K562 (cell line): ENCODE measurements around the gene GJC2. TPM values are rescaled to one million over a fixed set of nuclear protein-coding genes. Genes with fewer than 3 reads are reported as not detected.
A peak's percentile ranks its signal among the peaks of the same experiment; 100 is the strongest.

Source experiments
- HMG20A ChIP-seq: fragments of 450-650 bp; formaldehyde crosslinking; conservative IDR thresholded peaks from 2 replicates; pipeline ENCODE4 v1.4.0; 2020; ENCODE audit warnings: mild to moderate bottlenecking, mixed read lengths
- KAT7 ChIP-seq: sonication (generic); formaldehyde crosslinking; IDR thresholded peaks from 2 replicates; pipeline ENCODE4 v1.8.0; 2022; ENCODE audit warnings: missing genetic modification reagents, mild to moderate bottlenecking, borderline replicate concordance
- NEUROD1 ChIP-seq: fragments of 150-350 bp; IDR thresholded peaks from 2 replicates; pipeline ENCODE4 v1.6.1; 2014; ENCODE audit warnings: borderline replicate concordance, low read length, low read depth; ENCODE audit not compliant: partially characterized antibody
- RBM14 ChIP-seq: fragments of 200-400 bp; formaldehyde crosslinking; IDR thresholded peaks from 2 replicates; pipeline ENCODE4 v1.6.1; 2018; ENCODE audit warnings: low read depth, mild to moderate bottlenecking, low read length, moderate library complexity, borderline replicate concordance; ENCODE audit not compliant: insufficient read depth
- SRSF7 ChIP-seq: fragments of 200-400 bp; formaldehyde crosslinking; optimal IDR thresholded peaks from 2 replicates; pipeline ENCODE3; 2017; ENCODE audit warnings: mild to moderate bottlenecking, low read depth, low read length
- TARDBP ChIP-seq: fragments of 450-650 bp; IDR thresholded peaks from 2 replicates; pipeline ENCODE4 v1.6.1; 2016
- ZFP36 ChIP-seq: fragments of 150-350 bp; IDR thresholded peaks from 2 replicates; pipeline ENCODE4 v1.6.1; 2018; ENCODE audit warnings: low read length, low read depth; ENCODE audit not compliant: partially characterized antibody
- ZFPM2 ChIP-seq: fragments of 250-450 bp; sonication (Bioruptor Pico); IDR thresholded peaks from 2 replicates; pipeline ENCODE4 v1.5.1; 2022; ENCODE audit warnings: mild to moderate bottlenecking
- polyA plus RNA-seq, 8 experiments: library from polyadenylated mRNA; depleted of rRNA in 4 of 8; stranded (reverse) in 5 of 8; unstranded in 3 of 8; fragments of >200 nt; fragmentation: Nextera tagmentation in 2 of 8; fragmentation: Illumina TruSeq in 1 of 8; extraction: Ambion mirVana in 2 of 8; extraction: Trizol in 1 of 8; gene quantifications; 2 replicates each; pipeline versions ENCODE4 v1.2.1 to v1.2.3, GENCODE V29; 2011 to 2014; ENCODE audit warnings: inconsistent platforms in 1 of 8, missing spikeins in 1 of 8
- total RNA-seq, 7 experiments: library from RNA; depleted of rRNA in 6 of 7; stranded (reverse); fragments of >200 nt in 6 of 7; fragmentation: Illumina TruSeq in 2 of 7; extraction: Trizol in 2 of 7; gene quantifications; 2 replicates each; pipeline versions ENCODE4 v1.2.1 to v1.2.3, GENCODE V29; 2011 to 2021; ENCODE audit warnings: low replicate concordance in 1 of 7
- TF ChIP-seq, protein P1 (sequence below), 2 experiments: fragments of 450-650 bp; IDR thresholded peaks; 2 replicates each; pipeline ENCODE4 v1.6.1; 2016; ENCODE audit warnings: mild to moderate bottlenecking in 2 of 2, borderline replicate concordance in 1 of 2, low read depth in 1 of 2, moderate library complexity in 1 of 2
- TF ChIP-seq, protein P2 (sequence below): fragments of 450-650 bp; IDR thresholded peaks from 2 replicates; pipeline ENCODE4 v1.7.1; 2018; ENCODE audit warnings: mild to moderate bottlenecking, low read depth; ENCODE audit not compliant: partially characterized antibody
- TF ChIP-seq, protein P3 (sequence below): sonication (generic); formaldehyde crosslinking; IDR thresholded peaks from 2 replicates; pipeline ENCODE4 v1.8.0; 2022; ENCODE audit warnings: mild to moderate bottlenecking, missing genetic modification reagents

The GJC2 gene
- total and polyA plus RNA-seq, 9 of the 15 experiments (the other 6 are each of a cell fraction or from before 2014, with no cell fraction given): 0.03 to 0.62 (median 0.11) TPM; not detected in 2

GRCh38 chr1:228139406-228139930, 10.3 kb upstream of the GJC2 start (continued):
- TF ChIP-seq, protein P1, sequence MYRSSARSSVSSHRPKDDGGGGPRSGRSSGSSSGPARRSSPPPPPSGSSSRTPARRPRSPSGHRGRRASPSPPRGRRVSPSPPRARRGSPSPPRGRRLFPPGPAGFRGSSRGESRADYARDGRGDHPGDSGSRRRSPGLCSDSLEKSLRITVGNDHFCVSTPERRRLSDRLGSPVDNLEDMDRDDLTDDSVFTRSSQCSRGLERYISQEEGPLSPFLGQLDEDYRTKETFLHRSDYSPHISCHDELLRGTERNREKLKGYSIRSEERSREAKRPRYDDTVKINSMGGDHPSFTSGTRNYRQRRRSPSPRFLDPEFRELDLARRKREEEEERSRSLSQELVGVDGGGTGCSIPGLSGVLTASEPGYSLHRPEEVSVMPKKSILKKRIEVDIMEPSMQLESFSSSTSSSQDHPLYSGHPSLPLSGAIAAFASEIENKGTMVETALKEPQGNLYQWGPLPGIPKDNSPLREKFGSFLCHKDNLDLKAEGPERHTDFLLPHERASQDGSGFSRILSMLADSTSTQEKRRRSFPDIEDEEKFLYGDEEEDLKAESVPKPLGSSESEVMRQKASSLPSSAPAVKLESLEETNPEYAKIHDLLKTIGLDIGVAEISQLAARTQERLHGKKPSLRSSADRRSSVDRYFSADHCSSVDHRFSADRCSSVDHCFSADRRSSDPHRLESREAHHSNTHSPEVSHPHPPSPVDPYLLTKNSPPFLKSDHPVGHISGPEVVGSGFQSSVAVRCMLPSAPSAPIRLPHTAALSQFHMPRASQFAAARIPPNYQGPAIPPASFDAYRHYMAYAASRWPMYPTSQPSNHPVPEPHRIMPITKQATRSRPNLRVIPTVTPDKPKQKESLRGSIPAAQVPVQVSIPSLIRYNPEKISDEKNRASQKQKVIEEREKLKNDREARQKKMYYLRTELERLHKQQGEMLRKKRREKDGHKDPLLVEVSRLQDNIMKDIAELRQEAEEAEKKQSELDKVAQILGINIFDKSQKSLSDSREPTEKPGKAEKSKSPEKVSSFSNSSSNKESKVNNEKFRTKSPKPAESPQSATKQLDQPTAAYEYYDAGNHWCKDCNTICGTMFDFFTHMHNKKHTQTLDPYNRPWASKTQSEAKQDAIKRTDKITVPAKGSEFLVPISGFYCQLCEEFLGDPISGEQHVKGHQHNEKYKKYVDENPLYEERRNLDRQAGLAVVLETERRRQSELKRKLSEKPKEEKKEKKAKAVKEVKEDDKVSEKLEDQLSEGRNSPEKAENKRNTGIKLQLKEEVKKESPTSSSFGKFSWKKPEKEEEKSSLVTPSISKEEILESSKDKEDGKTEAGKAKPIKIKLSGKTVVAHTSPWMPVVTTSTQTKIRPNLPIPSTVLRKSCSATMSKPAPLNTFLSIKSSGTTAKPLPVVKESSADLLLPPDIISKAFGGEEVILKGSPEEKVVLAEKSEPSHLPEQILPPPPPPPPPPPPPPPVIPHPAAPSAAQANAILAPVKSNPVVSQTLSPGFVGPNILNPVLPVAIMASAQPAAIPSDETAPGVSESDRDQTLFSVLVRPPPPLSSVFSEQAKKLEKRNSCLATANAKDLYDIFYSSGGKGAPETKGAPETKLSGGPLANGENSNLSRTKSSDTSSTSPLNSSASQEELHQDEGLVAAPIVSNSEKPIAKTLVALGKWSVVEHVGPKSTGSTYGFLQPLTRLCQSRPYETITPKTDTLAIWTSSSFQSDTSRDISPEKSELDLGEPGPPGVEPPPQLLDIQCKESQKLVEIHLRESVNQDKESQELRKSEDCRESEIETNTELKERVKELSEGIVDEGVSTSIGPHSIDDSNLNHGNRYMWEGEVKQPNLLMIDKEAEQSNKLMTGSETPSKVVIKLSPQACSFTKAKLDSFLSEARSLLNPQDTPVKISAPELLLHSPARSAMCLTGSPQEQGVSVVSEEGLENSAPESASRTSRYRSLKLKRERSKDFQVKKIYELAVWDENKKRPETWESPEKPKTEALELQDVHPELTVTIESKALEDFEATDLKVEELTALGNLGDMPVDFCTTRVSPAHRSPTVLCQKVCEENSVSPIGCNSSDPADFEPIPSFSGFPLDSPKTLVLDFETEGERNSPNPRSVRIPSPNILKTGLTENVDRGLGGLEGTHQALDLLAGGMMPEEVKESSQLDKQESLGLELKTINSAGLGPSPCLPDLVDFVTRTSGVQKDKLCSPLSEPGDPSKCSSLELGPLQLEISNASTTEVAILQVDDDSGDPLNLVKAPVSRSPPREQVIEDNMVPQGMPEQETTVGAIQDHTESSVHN (IDR thresholded peaks at IDR 0.05; ENCODE audit: borderline replicate concordance in 1 of 2, low read depth in 1 of 2): peak in 1 of 2 experiments; percentile 68; a peak in 1 of 4 replicates
- TF ChIP-seq, protein P2, sequence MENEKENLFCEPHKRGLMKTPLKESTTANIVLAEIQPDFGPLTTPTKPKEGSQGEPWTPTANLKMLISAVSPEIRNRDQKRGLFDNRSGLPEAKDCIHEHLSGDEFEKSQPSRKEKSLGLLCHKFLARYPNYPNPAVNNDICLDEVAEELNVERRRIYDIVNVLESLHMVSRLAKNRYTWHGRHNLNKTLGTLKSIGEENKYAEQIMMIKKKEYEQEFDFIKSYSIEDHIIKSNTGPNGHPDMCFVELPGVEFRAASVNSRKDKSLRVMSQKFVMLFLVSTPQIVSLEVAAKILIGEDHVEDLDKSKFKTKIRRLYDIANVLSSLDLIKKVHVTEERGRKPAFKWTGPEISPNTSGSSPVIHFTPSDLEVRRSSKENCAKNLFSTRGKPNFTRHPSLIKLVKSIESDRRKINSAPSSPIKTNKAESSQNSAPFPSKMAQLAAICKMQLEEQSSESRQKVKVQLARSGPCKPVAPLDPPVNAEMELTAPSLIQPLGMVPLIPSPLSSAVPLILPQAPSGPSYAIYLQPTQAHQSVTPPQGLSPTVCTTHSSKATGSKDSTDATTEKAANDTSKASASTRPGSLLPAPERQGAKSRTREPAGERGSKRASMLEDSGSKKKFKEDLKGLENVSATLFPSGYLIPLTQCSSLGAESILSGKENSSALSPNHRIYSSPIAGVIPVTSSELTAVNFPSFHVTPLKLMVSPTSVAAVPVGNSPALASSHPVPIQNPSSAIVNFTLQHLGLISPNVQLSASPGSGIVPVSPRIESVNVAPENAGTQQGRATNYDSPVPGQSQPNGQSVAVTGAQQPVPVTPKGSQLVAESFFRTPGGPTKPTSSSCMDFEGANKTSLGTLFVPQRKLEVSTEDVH: no peak
- TF ChIP-seq, protein P3, sequence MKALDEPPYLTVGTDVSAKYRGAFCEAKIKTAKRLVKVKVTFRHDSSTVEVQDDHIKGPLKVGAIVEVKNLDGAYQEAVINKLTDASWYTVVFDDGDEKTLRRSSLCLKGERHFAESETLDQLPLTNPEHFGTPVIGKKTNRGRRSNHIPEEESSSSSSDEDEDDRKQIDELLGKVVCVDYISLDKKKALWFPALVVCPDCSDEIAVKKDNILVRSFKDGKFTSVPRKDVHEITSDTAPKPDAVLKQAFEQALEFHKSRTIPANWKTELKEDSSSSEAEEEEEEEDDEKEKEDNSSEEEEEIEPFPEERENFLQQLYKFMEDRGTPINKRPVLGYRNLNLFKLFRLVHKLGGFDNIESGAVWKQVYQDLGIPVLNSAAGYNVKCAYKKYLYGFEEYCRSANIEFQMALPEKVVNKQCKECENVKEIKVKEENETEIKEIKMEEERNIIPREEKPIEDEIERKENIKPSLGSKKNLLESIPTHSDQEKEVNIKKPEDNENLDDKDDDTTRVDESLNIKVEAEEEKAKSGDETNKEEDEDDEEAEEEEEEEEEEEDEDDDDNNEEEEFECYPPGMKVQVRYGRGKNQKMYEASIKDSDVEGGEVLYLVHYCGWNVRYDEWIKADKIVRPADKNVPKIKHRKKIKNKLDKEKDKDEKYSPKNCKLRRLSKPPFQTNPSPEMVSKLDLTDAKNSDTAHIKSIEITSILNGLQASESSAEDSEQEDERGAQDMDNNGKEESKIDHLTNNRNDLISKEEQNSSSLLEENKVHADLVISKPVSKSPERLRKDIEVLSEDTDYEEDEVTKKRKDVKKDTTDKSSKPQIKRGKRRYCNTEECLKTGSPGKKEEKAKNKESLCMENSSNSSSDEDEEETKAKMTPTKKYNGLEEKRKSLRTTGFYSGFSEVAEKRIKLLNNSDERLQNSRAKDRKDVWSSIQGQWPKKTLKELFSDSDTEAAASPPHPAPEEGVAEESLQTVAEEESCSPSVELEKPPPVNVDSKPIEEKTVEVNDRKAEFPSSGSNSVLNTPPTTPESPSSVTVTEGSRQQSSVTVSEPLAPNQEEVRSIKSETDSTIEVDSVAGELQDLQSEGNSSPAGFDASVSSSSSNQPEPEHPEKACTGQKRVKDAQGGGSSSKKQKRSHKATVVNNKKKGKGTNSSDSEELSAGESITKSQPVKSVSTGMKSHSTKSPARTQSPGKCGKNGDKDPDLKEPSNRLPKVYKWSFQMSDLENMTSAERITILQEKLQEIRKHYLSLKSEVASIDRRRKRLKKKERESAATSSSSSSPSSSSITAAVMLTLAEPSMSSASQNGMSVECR: no peak
- TF ChIP-seq TARDBP (no peak), ZFPM2 (CRISPR knock-in tag) (no peak), ZFP36 (no peak), RBM14 (no peak), SRSF7 (no peak), HMG20A (no peak), NEUROD1 (no peak), KAT7 (no peak)
